WTC11 (cell line): Measurements from ENCODE around the gene PTPRB. TPM values are rescaled to one million over a fixed set of nuclear protein-coding genes. Genes with fewer than 3 reads are reported as not detected.

ENCODE experiments used
- ATAC-seq: fragments of 200-7000 bp; cut with Tn5 transposase; 2 replicates; pipeline ENCODE4 v1.10.0; 2021; ENCODE audit warnings: mild to moderate bottlenecking, moderate library complexity
- CTCF ChIA-PET: fragments of 300-600 bp; sonication (Branson Sonifier 250); formaldehyde crosslinking; loops from one replicate; lab custom pipeline; 2021; ENCODE audit warnings: antibody characterized with exemption; lab: Charles Lee
- POLR2A ChIA-PET: fragments of 350-600 bp; sonication (Branson Sonifier 250); formaldehyde crosslinking; loops from one replicate; lab custom pipeline; 2021; ENCODE audit warnings: antibody characterized with exemption; lab: Charles Lee
- DNase-seq: peaks from one replicate; pipeline ENCODE4 v3.0.0; 2021; ENCODE audit warnings: low spot score
- H3K27ac Mint-ChIP-seq: 2 replicates; pipeline ENCODE4 v1.8.0; 2021; ENCODE audit warnings: mixed read lengths
- H3K27me3 Mint-ChIP-seq: 2 replicates; pipeline ENCODE4 v1.8.0; 2021; ENCODE audit warnings: low read depth, mild to moderate bottlenecking, moderate library complexity, mixed read lengths
- H3K36me3 Mint-ChIP-seq: 2 replicates; pipeline ENCODE4 v1.8.0; 2021; ENCODE audit warnings: mixed read lengths
- H3K4me1 Mint-ChIP-seq: 2 replicates; pipeline ENCODE4 v1.8.0; 2022; ENCODE audit warnings: mixed read lengths
- H3K4me3 Mint-ChIP-seq: 2 replicates; pipeline ENCODE4 v1.8.0; 2021; ENCODE audit warnings: mild to moderate bottlenecking, moderate library complexity, mixed read lengths
- H3K9me3 Mint-ChIP-seq: 2 replicates; pipeline ENCODE4 v1.8.0; 2021; ENCODE audit warnings: mixed read lengths
- CREM ChIP-seq: sonication (generic); formaldehyde crosslinking; IDR thresholded peaks from 2 replicates; pipeline ENCODE4 v1.8.1; 2022; ENCODE audit warnings: mild to moderate bottlenecking, missing genetic modification reagents, moderate library complexity
- E2F1 ChIP-seq: sonication (generic); formaldehyde crosslinking; IDR thresholded peaks from 2 replicates; pipeline ENCODE4 v1.8.0; 2022; ENCODE audit warnings: mild to moderate bottlenecking, missing genetic modification reagents
- ETV6 ChIP-seq: sonication (generic); formaldehyde crosslinking; IDR thresholded peaks from 2 replicates; pipeline ENCODE4 v1.8.1; 2022; ENCODE audit warnings: mild to moderate bottlenecking, missing genetic modification reagents
- FOXP4 ChIP-seq: sonication (generic); formaldehyde crosslinking; IDR thresholded peaks from 2 replicates; pipeline ENCODE4 v1.8.0; 2022; ENCODE audit warnings: mild to moderate bottlenecking, missing genetic modification reagents
- JAZF1 ChIP-seq: fragments of 250-450 bp; sonication (Bioruptor Pico); IDR thresholded peaks from 2 replicates; pipeline ENCODE4 v1.9.0; 2021; ENCODE audit warnings: moderate library complexity, mild to moderate bottlenecking, inconsistent platforms
- MAX ChIP-seq: sonication (generic); formaldehyde crosslinking; IDR thresholded peaks from 2 replicates; pipeline ENCODE4 v1.8.0; 2022; ENCODE audit warnings: mild to moderate bottlenecking, missing genetic modification reagents
- MLX ChIP-seq: sonication (generic); formaldehyde crosslinking; IDR thresholded peaks from 2 replicates; pipeline ENCODE4 v1.8.1; 2023; ENCODE audit warnings: mild to moderate bottlenecking, missing genetic modification reagents, moderate library complexity
- NFE2L1 ChIP-seq: sonication (generic); formaldehyde crosslinking; IDR thresholded peaks from 2 replicates; pipeline ENCODE4 v1.8.1; 2023; ENCODE audit warnings: missing genetic modification reagents
- NFYB ChIP-seq: sonication (generic); formaldehyde crosslinking; conservative IDR thresholded peaks from 2 replicates; pipeline ENCODE4 v1.8.0; 2022; ENCODE audit warnings: low read depth, missing genetic modification reagents
- PRRX2 ChIP-seq: fragments of 250-450 bp; sonication (Bioruptor Pico); IDR thresholded peaks from 2 replicates; pipeline ENCODE4 v1.8.0; 2021; ENCODE audit warnings: mild to moderate bottlenecking
- SMAD4 ChIP-seq: sonication (generic); formaldehyde crosslinking; IDR thresholded peaks from 2 replicates; pipeline ENCODE4 v1.8.0; 2022; ENCODE audit warnings: mild to moderate bottlenecking, missing genetic modification reagents
- STAT6 ChIP-seq: sonication (generic); formaldehyde crosslinking; conservative IDR thresholded peaks from 2 replicates; pipeline ENCODE4 v1.8.1; 2023; ENCODE audit warnings: mild to moderate bottlenecking, low read depth, missing genetic modification reagents, moderate library complexity
- TEAD4 ChIP-seq: sonication (generic); formaldehyde crosslinking; IDR thresholded peaks from 2 replicates; pipeline ENCODE4 v1.8.0; 2022; ENCODE audit warnings: mild to moderate bottlenecking, missing genetic modification reagents
- USF1 ChIP-seq: sonication (generic); formaldehyde crosslinking; IDR thresholded peaks from 2 replicates; pipeline ENCODE4 v1.8.0; 2022; ENCODE audit warnings: mild to moderate bottlenecking, missing genetic modification reagents
- ZBTB21 ChIP-seq: sonication (generic); formaldehyde crosslinking; IDR thresholded peaks from 2 replicates; pipeline ENCODE4 v1.8.1; 2023; ENCODE audit warnings: mild to moderate bottlenecking, missing genetic modification reagents, borderline replicate concordance
- ZNF138 ChIP-seq: sonication (generic); formaldehyde crosslinking; conservative IDR thresholded peaks from 2 replicates; pipeline ENCODE4 v1.8.1; 2022; ENCODE audit warnings: mild to moderate bottlenecking, moderate library complexity, missing genetic modification reagents
- ZNF219 ChIP-seq: sonication (generic); formaldehyde crosslinking; IDR thresholded peaks from 2 replicates; pipeline ENCODE4 v1.8.0; 2023; ENCODE audit warnings: missing genetic modification reagents, mild to moderate bottlenecking, borderline replicate concordance
- ZNF416 ChIP-seq: fragments of 250-450 bp; sonication (Bioruptor Pico); IDR thresholded peaks from 2 replicates; pipeline ENCODE4 v1.9.0; 2021; ENCODE audit warnings: mild to moderate bottlenecking, inconsistent platforms
- ZNF423 ChIP-seq: fragments of 250-450 bp; sonication (Bioruptor Pico); IDR thresholded peaks from 2 replicates; pipeline ENCODE4 v2.1.2; 2022; ENCODE audit warnings: mild to moderate bottlenecking, moderate library complexity
- ZNF425 ChIP-seq: fragments of 250-450 bp; sonication (Bioruptor Pico); conservative IDR thresholded peaks from 2 replicates; pipeline ENCODE4 v1.9.0; 2021; ENCODE audit warnings: mild to moderate bottlenecking
- ZNF512 ChIP-seq: sonication (generic); formaldehyde crosslinking; IDR thresholded peaks from 2 replicates; pipeline ENCODE4 v1.8.1; 2022; ENCODE audit warnings: missing genetic modification reagents, borderline replicate concordance
- ZSCAN18 ChIP-seq: fragments of 250-450 bp; sonication (Bioruptor Pico); IDR thresholded peaks from 2 replicates; pipeline ENCODE4 v2.1.2; 2022; ENCODE audit warnings: mild to moderate bottlenecking, moderate library complexity
- total RNA-seq: library from RNA; stranded (reverse); gene quantifications from 3 replicates; pipeline ENCODE4 v1.2.3, GENCODE V29; 2021

Gene PTPRB
- total RNA-seq, 1 experiment from 2014 or later = 3.3 TPM

GRCh38 chr12:70543444-70543843, 93.8 kb downstream of the PTPRB start (continued):
- TF ChIP-seq FOXP4 (CRISPR knock-in tag) (no peak), NFYB (no peak), MAX (CRISPR knock-in tag) (no peak), ETV6 (CRISPR knock-in tag) (no peak), USF1 (no peak)
- TF ChIP-seq, all 79 proteins: peak for 0

GRCh38 chr12:70540996-70541395, 96.2 kb downstream of the PTPRB start:
- no peak for ATAC-seq
- no peaks in the 10 kb centered on the region for H3K9me3 Mint-ChIP-seq
- no peak for DNase-seq
- no peaks in the 10 kb centered on the region for H3K27me3 Mint-ChIP-seq
- no peak overlapping the region for H3K4me3 Mint-ChIP-seq
- no peak overlapping the region for H3K27ac Mint-ChIP-seq
- no peaks in the 10 kb centered on the region for H3K36me3 Mint-ChIP-seq
- TF ChIP-seq CREM (CRISPR knock-in tag) = no peak
- no peak for TF ChIP-seq SMAD4 (CRISPR knock-in tag)
- TF ChIP-seq MLX (CRISPR knock-in tag) = no peak
- TF ChIP-seq ZNF138 = no peak
- no peak for TF ChIP-seq ZNF425 (CRISPR knock-in tag)
- no peak for TF ChIP-seq PRRX2
- TF ChIP-seq ZNF219 (CRISPR knock-in tag) = no peak
- TF ChIP-seq ZBTB21 (CRISPR knock-in tag) = no peak
- no peak for TF ChIP-seq ZNF416
- TF ChIP-seq STAT6 = no peak
- no peak for TF ChIP-seq JAZF1
- no peak for TF ChIP-seq TEAD4 (CRISPR knock-in tag)
- TF ChIP-seq ZNF512 (CRISPR knock-in tag) = no peak
- TF ChIP-seq NFE2L1 = no peak
- no peak for TF ChIP-seq ZSCAN18
- TF ChIP-seq USF1 = no peak
- no peak for TF ChIP-seq ZNF423
- TF ChIP-seq E2F1 (CRISPR knock-in tag) = no peak
- TF ChIP-seq, all 79 proteins: peak for 0
- ChIA-PET POLR2A (interaction anchor here (0.6 to 0.9 kb wide), 2 partner anchors 125 to 260 kb away, joined by 3 to 7 read pairs; no protein-coding TSS in a partner anchor), CTCF (no interaction called here)
- 0 out of 2 replicates have a peak, but pooled peaks cover 3% of the 10 kb centered on the region for H3K4me1 Mint-ChIP-seq
